T-helper 22 cell (primary cell): ENCODE data around the gene BMP6.

Experiments used
- DNase-seq: peaks from one replicate; pipeline ENCODE4 v3.0.0-alpha.2; 2020; ENCODE audit warnings: low read depth

BMP6 gene

GRCh38 chr6:7725849-7726415 lies at the start of gene BMP6:
Gene BMP6, plus strand, starts transcription at chr6:7726099. Its CDS starts 857 bp downstream, at chr6:7726956.
- peak; percentile 5 for DNase-seq

- DNase-seq: no peak
Observed at GRCh38 chr6:7677229-7677628, 48.7 kb upstream of the BMP6 start.

GRCh38 chr6:7680393-7681075 lies 45.4 kb upstream of the BMP6 start:
- no peak for DNase-seq

GRCh38 chr6:7681449-7681848 lies 44.5 kb upstream of the BMP6 start:
- no peak for DNase-seq

GRCh38 chr6:7684076-7684475 lies 41.8 kb upstream of the BMP6 start:
- no peak for DNase-seq

GRCh38 chr6:7684843-7685242 lies 41.1 kb upstream of the BMP6 start:
- DNase-seq: no peak

- no peak for DNase-seq
Observed at GRCh38 chr6:7685276-7685675, 40.6 kb upstream of the BMP6 start.

- no peak for DNase-seq
Observed at GRCh38 chr6:7687145-7688111, 38.5 kb upstream of the BMP6 start.

- no peak for DNase-seq
Observed at GRCh38 chr6:7691021-7691420, 34.9 kb upstream of the BMP6 start.

GRCh38 chr6:7691675-7692452 lies 34.0 kb upstream of the BMP6 start:
- DNase-seq: no peak

GRCh38 chr6:7692453-7692784 lies 33.5 kb upstream of the BMP6 start:
- DNase-seq: no peak

GRCh38 chr6:7693827-7694226 lies 32.1 kb upstream of the BMP6 start:
- DNase-seq: no peak

- DNase-seq: no peak
Observed at GRCh38 chr6:7696061-7696460, 29.8 kb upstream of the BMP6 start.

GRCh38 chr6:7697432-7697819 lies 28.5 kb upstream of the BMP6 start:
- no peak for DNase-seq

GRCh38 chr6:7697820-7698623 lies 27.9 kb upstream of the BMP6 start:
- DNase-seq: no peak

GRCh38 chr6:7701212-7701834 lies 24.6 kb upstream of the BMP6 start:
- no peak for DNase-seq

- no peak for DNase-seq
Observed at GRCh38 chr6:7703148-7703680, 22.7 kb upstream of the BMP6 start.

- DNase-seq: no peak
Observed at GRCh38 chr6:7705483-7705882, 20.4 kb upstream of the BMP6 start.

GRCh38 chr6:7706269-7706668 lies 19.6 kb upstream of the BMP6 start:
- DNase-seq: no peak

- DNase-seq: no peak
Observed at GRCh38 chr6:7707787-7708186, 18.1 kb upstream of the BMP6 start.

- DNase-seq: no peak
Observed at GRCh38 chr6:7719364-7719850, 6.5 kb upstream of the BMP6 start.
